SU-DHL-6 (cell line): ENCODE measurements around the gene KRT9.
"Not testable (repeated sequence)": the region's sequence is repeated elsewhere in the genome, so short reads cannot be mapped to it uniquely, and the experiment has no call there.

Source experiments
- H2AFZ ChIP-seq: fragments of 200-600 bp; sonication (generic); 2 replicates; pipeline ENCODE4 v1.6.1; 2014; ENCODE audit warnings: low read depth, mild to moderate bottlenecking, moderate library complexity, mixed read lengths, antibody characterized with exemption, low read length; ENCODE audit not compliant: severe bottlenecking
- H3F3A ChIP-seq: fragments of 200-600 bp; shearing (Covaris generic); 2 replicates; pipeline ENCODE4 v1.6.0; 2016; ENCODE audit warnings: antibody characterized with exemption, mild to moderate bottlenecking; ENCODE audit not compliant: insufficient read depth
- H3K27ac ChIP-seq: fragments of 200-600 bp; sonication (generic); 2 replicates; pipeline ENCODE4 v1.5.1; 2016; ENCODE audit warnings: low read depth, mild to moderate bottlenecking, low read length, moderate library complexity, mixed read lengths
- H3K27me3 ChIP-seq: fragments of 200-600 bp; sonication (generic), shearing (Covaris generic); 2 replicates; pipeline ENCODE4 v1.6.0; 2014; ENCODE audit warnings: mild to moderate bottlenecking, low read length
- H3K36me3 ChIP-seq: fragments of 200-600 bp; sonication (generic); 2 replicates; pipeline ENCODE4 v1.6.1; 2014; ENCODE audit warnings: mild to moderate bottlenecking, low read length, mixed read lengths
- H3K4me2 ChIP-seq: fragments of 300-600, 200-600 bp; shearing (Covaris generic), sonication (generic); 2 replicates; pipeline ENCODE4 v1.6.0; 2014; ENCODE audit warnings: low read length, low read depth, mild to moderate bottlenecking; ENCODE audit not compliant: poor library complexity, severe bottlenecking
- H3K4me3 ChIP-seq: fragments of 200-600 bp; sonication (generic); 2 replicates; pipeline ENCODE4 v1.5.1; 2014; ENCODE audit warnings: antibody characterized with exemption, low read length, mild to moderate bottlenecking, mixed read lengths; ENCODE audit not compliant: insufficient read depth, poor library complexity, severe bottlenecking
- H3K79me2 ChIP-seq: fragments of 200-600 bp; sonication (generic); 2 replicates; pipeline ENCODE4 v1.6.1; 2014; ENCODE audit warnings: mild to moderate bottlenecking, low read length, moderate library complexity; ENCODE audit not compliant: insufficient read depth
- H3K9ac ChIP-seq: fragments of 200-600 bp; sonication (generic); 2 replicates; pipeline ENCODE4 v1.7.0; 2014; ENCODE audit warnings: mild to moderate bottlenecking, low read length
- H3K9me2 ChIP-seq: fragments of 200-600 bp; sonication (generic); replicated peaks from 2 replicates; pipeline ENCODE4 v1.6.1; 2014; ENCODE audit warnings: low read length; ENCODE audit not compliant: insufficient read depth
- H3K9me3 ChIP-seq: fragments of 200-600 bp; sonication (generic); 2 replicates; pipeline ENCODE4 v1.6.1; 2014; ENCODE audit warnings: low read length, mixed read lengths; ENCODE audit not compliant: insufficient read depth
- H4K20me1 ChIP-seq: fragments of 200-600 bp; sonication (generic); 2 replicates; pipeline ENCODE4 v1.6.1; 2014; ENCODE audit warnings: low read depth, mild to moderate bottlenecking, antibody characterized with exemption, low read length, moderate library complexity, mixed read lengths
- CTCF ChIP-seq: fragments of 200-600 bp; sonication (generic); IDR thresholded peaks from one replicate; pipeline ENCODE4 v1.5.1; 2017; ENCODE audit warnings: antibody characterized with exemption, mild to moderate bottlenecking, low read length, moderate library complexity; ENCODE audit not compliant: insufficient read depth, poor library complexity, severe bottlenecking
- EZH2phosphoT487 ChIP-seq: fragments of 200-600 bp; sonication (generic), shearing (Covaris generic); conservative IDR thresholded peaks from 2 replicates; pipeline ENCODE4 v1.6.1; 2018; ENCODE audit warnings: mild to moderate bottlenecking, antibody characterized with exemption, low read length, moderate library complexity, mixed read lengths

Gene KRT9

GRCh38 chr17:41583137-41584127, 11.6 kb upstream of the KRT9 start:
- H3K79me2 ChIP-seq = no peaks in the 10 kb centered on the region
- H3K27ac ChIP-seq = no peak overlapping the region
- no peaks in the 10 kb centered on the region for H3K9me2 ChIP-seq
- H3F3A ChIP-seq = no peaks in the 10 kb centered on the region
- H2AFZ ChIP-seq = no peak overlapping the region
- TF ChIP-seq EZH2phosphoT487 (no peak), CTCF (no peak)
- H4K20me1 ChIP-seq = no peaks in the 10 kb centered on the region
- no peaks in the 10 kb centered on the region for H3K27me3 ChIP-seq
- no peaks in the 10 kb centered on the region for H3K36me3 ChIP-seq
- H3K4me2 ChIP-seq = no peak overlapping the region
- no peak overlapping the region for H3K4me3 ChIP-seq
- H3K9me3 ChIP-seq = no peaks in the 10 kb centered on the region
- no peak overlapping the region for H3K9ac ChIP-seq

- not testable (repeated sequence) for H3K9me3 ChIP-seq, H3K27ac ChIP-seq, H3K4me2 ChIP-seq, H3K4me3 ChIP-seq, H3K27me3 ChIP-seq, H3K9ac ChIP-seq, H3K79me2 ChIP-seq, H3K36me3 ChIP-seq, H4K20me1 ChIP-seq, H3F3A ChIP-seq, H3K9me2 ChIP-seq, H2AFZ ChIP-seq
These were observed 10.5 kb upstream of the KRT9 start for GRCh38 chr17:41582061-41582968.

GRCh38 chr17:41581366-41582060, 9.7 kb upstream of the KRT9 start:
- no peak overlapping the region for H3K4me3 ChIP-seq
- no peak overlapping the region for H3K4me2 ChIP-seq
- H3K9me2 ChIP-seq = no peaks in the 10 kb centered on the region
- H2AFZ ChIP-seq = no peak overlapping the region
- TF ChIP-seq CTCF = no peak
- no peak overlapping the region for H3K27ac ChIP-seq
- H3K36me3 ChIP-seq = no peaks in the 10 kb centered on the region
- no peaks in the 10 kb centered on the region for H3K79me2 ChIP-seq
- no peaks in the 10 kb centered on the region for H4K20me1 ChIP-seq
- no peaks in the 10 kb centered on the region for H3K27me3 ChIP-seq
- H3F3A ChIP-seq = no peaks in the 10 kb centered on the region
- no peaks in the 10 kb centered on the region for H3K9me3 ChIP-seq
- no peak overlapping the region for H3K9ac ChIP-seq
